ENCODE results near the gene RBM34. TPM values are rescaled to one million over a fixed set of nuclear protein-coding genes. Genes with fewer than 3 reads are reported as not detected.
"Not testable (repeated sequence)": the region's sequence is repeated elsewhere in the genome, so short reads cannot be mapped to it uniquely, and the experiment has no call there.

RBM34 gene
- total and polyA plus RNA-seq, 4 donors, result 51.0 to 71.7 (median 54.7) TPM

GRCh38 chr1:235159930-235160329 is 1.1 kb downstream of the RBM34 start:
- not testable (repeated sequence) for H3K36me3 ChIP-seq (ENCODE audit: control insufficient read depth in 1 of 2, insufficient read depth in 2 of 2, low read length in 1 of 2); H3K9me3 ChIP-seq (ENCODE audit: control insufficient read depth, low read length); ATAC-seq (ENCODE audit: low FRiP score); H3K27ac ChIP-seq (ENCODE audit: low read depth in 1 of 2, low read length in 2 of 2); H3K4me1 ChIP-seq (ENCODE audit: control insufficient read depth in 1 of 2, insufficient read depth in 2 of 2, low read length in 2 of 2); H3K4me3 ChIP-seq (ENCODE audit: low read length in 2 of 2); H3K27me3 ChIP-seq (ENCODE audit: control insufficient read depth in 1 of 2, insufficient read depth in 2 of 2, low read length in 1 of 2)
- DNase-seq, result peak in 1 of 2 donors; percentile 19
- intact Hi-C loops (cut with DNase I), result loop anchor here in 1 of 2 donors (10.0 kb wide), 1 partner anchor 255 kb away; no protein-coding TSS in a partner anchor
- 84 to 86% methylated on average over 9 of the region's 9 CpGs for WGBS, 2 donors

GRCh38 chr1:235159284-235159683 is 1.8 kb downstream of the RBM34 start:
- H3K4me3 ChIP-seq (ENCODE audit: low read length in 2 of 2); H3K27ac ChIP-seq (ENCODE audit: low read depth in 1 of 2, low read length in 2 of 2); intact Hi-C loops (cut with DNase I); H3K4me1 ChIP-seq (ENCODE audit: control insufficient read depth in 1 of 2, insufficient read depth in 2 of 2, low read length in 2 of 2); H3K36me3 ChIP-seq (ENCODE audit: control insufficient read depth in 1 of 2, insufficient read depth in 2 of 2, low read length in 1 of 2); DNase-seq; H3K27me3 ChIP-seq (ENCODE audit: control insufficient read depth in 1 of 2, insufficient read depth in 2 of 2, low read length in 1 of 2); H3K9me3 ChIP-seq (ENCODE audit: control insufficient read depth, low read length); ATAC-seq (ENCODE audit: low FRiP score): not testable (repeated sequence)
- 90 to 91% methylated on average over 9 of the region's 9 CpGs for WGBS, 2 donors

GRCh38 chr1:235158680-235159079 is 2.4 kb downstream of the RBM34 start:
- Histone ChIP-seq H3K36me3 (ENCODE audit: control insufficient read depth in 1 of 2, insufficient read depth in 2 of 2, low read length in 1 of 2) (peaks cover 0 to 2% of the 10 kb centered on the region in 2 donors), H3K4me3 (ENCODE audit: low read length in 2 of 2) (no peak overlapping the region), H3K4me1 (ENCODE audit: control insufficient read depth in 1 of 2, insufficient read depth in 2 of 2, low read length in 2 of 2) (no peaks in the 10 kb centered on the region), H3K27ac (ENCODE audit: low read depth in 1 of 2, low read length in 2 of 2) (no peak overlapping the region), H3K9me3 (ENCODE audit: control insufficient read depth, low read length) (no peaks in the 10 kb centered on the region), H3K27me3 (ENCODE audit: control insufficient read depth in 1 of 2, insufficient read depth in 2 of 2, low read length in 1 of 2) (no peaks in the 10 kb centered on the region)
- WGBS, 2 donors, result 92 to 94% methylated on average over 6 of the region's 6 CpGs
- intact Hi-C loops (cut with DNase I), result no loop called here
- DNase-seq, result peak in 1 of 2 donors; percentile 36
- ATAC-seq (ENCODE audit: low FRiP score), result no peak

GRCh38 chr1:235157150-235157549 is 3.9 kb downstream of the RBM34 start:
- intact Hi-C loops (cut with DNase I), result no loop called here
- no peak overlapping the region for H3K27ac ChIP-seq (ENCODE audit: low read depth in 1 of 2, low read length in 2 of 2)
- H3K27me3 ChIP-seq (ENCODE audit: control insufficient read depth in 1 of 2, insufficient read depth in 2 of 2, low read length in 1 of 2), result no peaks in the 10 kb centered on the region
- 95 to 97% methylated on average over 4 of the region's 4 CpGs for WGBS, 2 donors
- H3K36me3 ChIP-seq (ENCODE audit: control insufficient read depth in 1 of 2, insufficient read depth in 2 of 2, low read length in 1 of 2), result peaks cover 0 to 2% of the 10 kb centered on the region in 2 donors
- DNase-seq (no peak), ATAC-seq (ENCODE audit: low FRiP score) (no peak)
- no peaks in the 10 kb centered on the region for H3K4me1 ChIP-seq (ENCODE audit: control insufficient read depth in 1 of 2, insufficient read depth in 2 of 2, low read length in 2 of 2)
- H3K4me3 ChIP-seq (ENCODE audit: low read length in 2 of 2), result no peak overlapping the region
- no peaks in the 10 kb centered on the region for H3K9me3 ChIP-seq (ENCODE audit: control insufficient read depth, low read length)

GRCh38 chr1:235156740-235157139 is 4.3 kb downstream of the RBM34 start:
- ATAC-seq (ENCODE audit: low FRiP score) (no peak), DNase-seq (no peak)
- 79 to 82% methylated on average over 4 of the region's 4 CpGs for WGBS, 2 donors
- no peaks in the 10 kb centered on the region for H3K4me1 ChIP-seq (ENCODE audit: control insufficient read depth in 1 of 2, insufficient read depth in 2 of 2, low read length in 2 of 2)
- no peak overlapping the region for H3K4me3 ChIP-seq (ENCODE audit: low read length in 2 of 2)
- no peak overlapping the region for H3K27ac ChIP-seq (ENCODE audit: low read depth in 1 of 2, low read length in 2 of 2)
- H3K36me3 ChIP-seq (ENCODE audit: control insufficient read depth in 1 of 2, insufficient read depth in 2 of 2, low read length in 1 of 2), result peaks cover 0 to 2% of the 10 kb centered on the region in 2 donors
- intact Hi-C loops (cut with DNase I), result no loop called here
- H3K9me3 ChIP-seq (ENCODE audit: control insufficient read depth, low read length), result no peaks in the 10 kb centered on the region
- no peaks in the 10 kb centered on the region for H3K27me3 ChIP-seq (ENCODE audit: control insufficient read depth in 1 of 2, insufficient read depth in 2 of 2, low read length in 1 of 2)

- intact Hi-C loops (cut with DNase I), result no loop called here
- ATAC-seq (ENCODE audit: low FRiP score) (no peak), DNase-seq (no peak)
- H3K9me3 ChIP-seq (ENCODE audit: control insufficient read depth, low read length), result no peaks in the 10 kb centered on the region
- 92 to 96% methylated on average over 3 of the region's 3 CpGs for WGBS, 2 donors
- peaks cover 2 to 4% of the 10 kb centered on the region in 2 donors for H3K36me3 ChIP-seq (ENCODE audit: control insufficient read depth in 1 of 2, insufficient read depth in 2 of 2, low read length in 1 of 2)
- no peaks in the 10 kb centered on the region for H3K4me1 ChIP-seq (ENCODE audit: control insufficient read depth in 1 of 2, insufficient read depth in 2 of 2, low read length in 2 of 2)
- no peak overlapping the region for H3K4me3 ChIP-seq (ENCODE audit: low read length in 2 of 2)
- no peak overlapping the region for H3K27ac ChIP-seq (ENCODE audit: low read depth in 1 of 2, low read length in 2 of 2)
- H3K27me3 ChIP-seq (ENCODE audit: control insufficient read depth in 1 of 2, insufficient read depth in 2 of 2, low read length in 1 of 2), result no peaks in the 10 kb centered on the region
These were observed 4.8 kb downstream of the RBM34 start for GRCh38 chr1:235156265-235156664.

GRCh38 chr1:235152235-235152634 is 8.8 kb downstream of the RBM34 start:
- ATAC-seq (ENCODE audit: low FRiP score) (no peak), DNase-seq (no peak)
- Histone ChIP-seq H3K27me3 (ENCODE audit: control insufficient read depth in 1 of 2, insufficient read depth in 2 of 2, low read length in 1 of 2) (no peaks in the 10 kb centered on the region), H3K4me1 (ENCODE audit: control insufficient read depth in 1 of 2, insufficient read depth in 2 of 2, low read length in 2 of 2) (no peaks in the 10 kb centered on the region), H3K36me3 (ENCODE audit: control insufficient read depth in 1 of 2, insufficient read depth in 2 of 2, low read length in 1 of 2) (peaks cover 4% of the 10 kb centered on the region in 2 donors), H3K9me3 (ENCODE audit: control insufficient read depth, low read length) (no peaks in the 10 kb centered on the region), H3K27ac (ENCODE audit: low read depth in 1 of 2, low read length in 2 of 2) (no peak overlapping the region), H3K4me3 (ENCODE audit: low read length in 2 of 2) (no peak overlapping the region)
- intact Hi-C loops (cut with DNase I), result no loop called here

DNA sequence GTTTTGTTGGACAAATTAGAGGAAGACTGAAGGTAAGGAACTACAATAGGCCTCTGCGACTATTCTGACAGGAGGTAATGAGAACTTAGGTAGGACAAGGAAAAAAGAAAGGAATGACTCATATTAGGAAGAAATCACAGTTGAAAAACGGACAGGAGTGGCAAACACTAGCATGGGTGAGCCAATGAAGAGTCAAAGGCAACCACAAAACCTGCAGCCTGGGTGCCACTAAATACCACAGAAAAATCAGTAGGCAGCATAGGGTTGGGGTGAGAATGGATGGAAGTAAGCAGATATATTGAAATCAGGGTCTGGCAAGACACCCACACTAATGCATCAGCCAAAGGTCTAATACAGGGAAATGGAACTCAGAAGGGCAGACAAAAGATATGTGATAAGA is 10.0 kb downstream of the RBM34 start:
- no peak for DNase-seq
- Histone ChIP-seq H3K27me3 (ENCODE audit: control insufficient read depth in 1 of 2, insufficient read depth in 2 of 2, low read length in 1 of 2) (no peaks in the 10 kb centered on the region), H3K9me3 (ENCODE audit: control insufficient read depth, low read length) (no peaks in the 10 kb centered on the region), H3K27ac (ENCODE audit: low read depth in 1 of 2, low read length in 2 of 2) (no peak overlapping the region), H3K36me3 (ENCODE audit: control insufficient read depth in 1 of 2, insufficient read depth in 2 of 2, low read length in 1 of 2) (peaks cover 4 to 6% of the 10 kb centered on the region in 2 donors), H3K4me1 (ENCODE audit: control insufficient read depth in 1 of 2, insufficient read depth in 2 of 2, low read length in 2 of 2) (no peaks in the 10 kb centered on the region), H3K4me3 (ENCODE audit: low read length in 2 of 2) (no peak overlapping the region)
- intact Hi-C loops (cut with DNase I), result no loop called here
- WGBS, 2 donors, result 84 to 88% methylated on average over 2 of the region's 2 CpGs
- ATAC-seq (ENCODE audit: low FRiP score), result no peak

- intact Hi-C loops (cut with DNase I), result no loop called here
- no peaks in the 10 kb centered on the region for H3K9me3 ChIP-seq (ENCODE audit: control insufficient read depth, low read length)
- H3K27me3 ChIP-seq (ENCODE audit: control insufficient read depth in 1 of 2, insufficient read depth in 2 of 2, low read length in 1 of 2), result no peaks in the 10 kb centered on the region
- H3K27ac ChIP-seq (ENCODE audit: low read depth in 1 of 2, low read length in 2 of 2), result no peak overlapping the region
- H3K4me1 ChIP-seq (ENCODE audit: control insufficient read depth in 1 of 2, insufficient read depth in 2 of 2, low read length in 2 of 2), result no peaks in the 10 kb centered on the region
- H3K36me3 ChIP-seq (ENCODE audit: control insufficient read depth in 1 of 2, insufficient read depth in 2 of 2, low read length in 1 of 2), result peaks cover 4 to 6% of the 10 kb centered on the region in 2 donors
- no peak for DNase-seq
- H3K4me3 ChIP-seq (ENCODE audit: low read length in 2 of 2), result no peak overlapping the region
- ATAC-seq (ENCODE audit: low FRiP score), result no peak
- 94 to 96% methylated on average over 9 of the region's 9 CpGs for WGBS, 2 donors
These were observed 11.2 kb downstream of the RBM34 start for GRCh38 chr1:235149824-235150223.
